Measurements from ENCODE around the gene MRPL2.

MRPL2 gene

GRCh38 chr6:43060034-43060754 is 960 bp upstream of the MRPL2 start:
- peak overlapping the region; percentile 100 for H3K4me3 ChIP-seq (replicated peaks; ENCODE audit: low read depth, low read length)
- DNase-seq (ENCODE audit: extremely low read depth, low read depth) = no peak

GRCh38 chr6:43058531-43058930 is 703 bp downstream of the MRPL2 start:
- DNase-seq (ENCODE audit: extremely low read depth, low read depth) = no peak
- no peak for TF ChIP-seq CTCF (IDR thresholded peaks at IDR 0.05; ENCODE audit: low read depth, low read length, missing control alignments)
- peak overlapping the region; percentile 100 for H3K4me3 ChIP-seq (replicated peaks; ENCODE audit: low read depth, low read length)

More at GRCh38 chr6:43060034-43060754, 960 bp upstream of the MRPL2 start:
- TF ChIP-seq CTCF (IDR thresholded peaks at IDR 0.05; ENCODE audit: low read depth, low read length, missing control alignments) = no peak

GRCh38 chr6:43055966-43056365 is 3.3 kb downstream of the MRPL2 start:
- no peak for TF ChIP-seq CTCF (IDR thresholded peaks at IDR 0.05; ENCODE audit: low read depth, low read length, missing control alignments)
- no peak overlapping the region for H3K4me3 ChIP-seq (replicated peaks; ENCODE audit: low read depth, low read length)
- no peak for DNase-seq (ENCODE audit: extremely low read depth, low read depth)

- DNase-seq (ENCODE audit: extremely low read depth, low read depth) = no peak
These were observed 4.9 kb downstream of the MRPL2 start for GRCh38 chr6:43054206-43054943.

GRCh38 chr6:43053545-43054205 is 5.6 kb downstream of the MRPL2 start, which contains the start of gene CUL7:
Gene CUL7, minus strand, starts transcription at chr6:43053851. Its CDS starts 1,063 bp downstream, at chr6:43052788.
- peak within 1 kb of the TSS; percentile 74 for H3K4me3 ChIP-seq (replicated peaks; ENCODE audit: low read depth, low read length)
- no peak for TF ChIP-seq CTCF (IDR thresholded peaks at IDR 0.05; ENCODE audit: low read depth, low read length, missing control alignments)
- DNase-seq (ENCODE audit: extremely low read depth, low read depth) = peak; percentile 78

More at GRCh38 chr6:43054206-43054943, 4.9 kb downstream of the MRPL2 start:
- no peak for TF ChIP-seq CTCF (IDR thresholded peaks at IDR 0.05; ENCODE audit: low read depth, low read length, missing control alignments)
- peak overlapping the region; percentile 74 for H3K4me3 ChIP-seq (replicated peaks; ENCODE audit: low read depth, low read length)

GRCh38 chr6:43052842-43053544 is 6.2 kb downstream of the MRPL2 start:
- peak overlapping the region; percentile 74 for H3K4me3 ChIP-seq (replicated peaks; ENCODE audit: low read depth, low read length)
- TF ChIP-seq CTCF (IDR thresholded peaks at IDR 0.05; ENCODE audit: low read depth, low read length, missing control alignments) = no peak
- DNase-seq (ENCODE audit: extremely low read depth, low read depth) = no peak

Measured in HFF-Myc (cell line).